Colonic mucosa (tissue), 4 donors: ENCODE data around the gene CASP10. TPM values are rescaled to one million over a fixed set of nuclear protein-coding genes. Genes with fewer than 3 reads are reported as not detected.

Experiments
- DNase-seq: peaks from one replicate; pipeline ENCODE4 v3.0.0-alpha.2; 2020
- H3K27ac ChIP-seq: fragments of 200-600 bp; one replicate; pipeline ENCODE4 v1.8.0; 2021
- H3K27me3 ChIP-seq: fragments of 200-600 bp; one replicate; pipeline ENCODE4 v1.8.0; 2021
- H3K36me3 ChIP-seq: fragments of 200-600 bp; one replicate; pipeline ENCODE4 v1.8.0; 2021
- H3K4me1 ChIP-seq: fragments of 200-600 bp; one replicate; pipeline ENCODE4 v1.8.0; 2021; ENCODE audit warnings: mild to moderate bottlenecking
- H3K4me3 ChIP-seq: fragments of 200-600 bp; one replicate; pipeline ENCODE4 v1.8.0; 2021
- H3K9ac ChIP-seq, 2 donors: one replicate each; pipeline ENCODE4 v1.7.0; 2013; ENCODE audit warnings: control low read depth in 2 of 2, low read depth in 2 of 2, low read length in 2 of 2
- H3K9me3 ChIP-seq: fragments of 200-600 bp; one replicate; pipeline ENCODE4 v1.8.0; 2021
- CTCF ChIP-seq: fragments of 200-600 bp; IDR thresholded peaks from one replicate; pipeline ENCODE4 v1.8.0; 2022; ENCODE audit warnings: antibody characterized with exemption, mild to moderate bottlenecking
- intact Hi-C: fragments of 100-400 bp; cut with DNase I; formaldehyde crosslinking; loops from one replicate; pipeline ENCODE4 v1.14.1; 2022
- total RNA-seq, 2 donors: library from RNA; stranded (reverse); fragmentation: NEBNext Ultra II Directional in 1 of 2; extraction: Animal tissue kit (Norgen Biotek cat#: 25700) in 1 of 2; gene quantifications; one replicate each; pipeline ENCODE4 v1.2.1, GENCODE V29; 2021
- donor health status: healthy.
- donor health status: DM: no; HTN: no; CAD: no.
- donor health status: DM: no; HTN: no; CAD: no.

CASP10 gene
- total RNA-seq, 2 donors from 2014 or later: 28.0 to 52.3 TPM

- no peak overlapping the region for H3K9ac ChIP-seq
- intact Hi-C loops: no loop called here
- H3K27me3 ChIP-seq: no peaks in the 10 kb centered on the region
- H3K36me3 ChIP-seq: peaks cover 4% of the 10 kb centered on the region
- no peak for TF ChIP-seq CTCF
- H3K4me1 ChIP-seq: no peaks in the 10 kb centered on the region
- H3K9me3 ChIP-seq: no peaks in the 10 kb centered on the region
- DNase-seq: no peak
- no peak overlapping the region for H3K4me3 ChIP-seq
- H3K27ac ChIP-seq: no peak overlapping the region
These were observed 34.0 kb downstream of the CASP10 start for GRCh38 chr2:201216918-201217317.

- H3K9ac ChIP-seq: no peak overlapping the region
- peaks cover 4% of the 10 kb centered on the region for H3K36me3 ChIP-seq
- no peaks in the 10 kb centered on the region for H3K4me1 ChIP-seq
- H3K27ac ChIP-seq: peak overlapping the region; percentile 82
- no peaks in the 10 kb centered on the region for H3K9me3 ChIP-seq
- H3K4me3 ChIP-seq: no peak overlapping the region
- H3K27me3 ChIP-seq: no peaks in the 10 kb centered on the region
- TF ChIP-seq CTCF: no peak
- intact Hi-C loops: no loop called here
- peak; percentile 62 for DNase-seq
These were observed 35.8 kb downstream of the CASP10 start for GRCh38 chr2:201218780-201219179.

DNA sequence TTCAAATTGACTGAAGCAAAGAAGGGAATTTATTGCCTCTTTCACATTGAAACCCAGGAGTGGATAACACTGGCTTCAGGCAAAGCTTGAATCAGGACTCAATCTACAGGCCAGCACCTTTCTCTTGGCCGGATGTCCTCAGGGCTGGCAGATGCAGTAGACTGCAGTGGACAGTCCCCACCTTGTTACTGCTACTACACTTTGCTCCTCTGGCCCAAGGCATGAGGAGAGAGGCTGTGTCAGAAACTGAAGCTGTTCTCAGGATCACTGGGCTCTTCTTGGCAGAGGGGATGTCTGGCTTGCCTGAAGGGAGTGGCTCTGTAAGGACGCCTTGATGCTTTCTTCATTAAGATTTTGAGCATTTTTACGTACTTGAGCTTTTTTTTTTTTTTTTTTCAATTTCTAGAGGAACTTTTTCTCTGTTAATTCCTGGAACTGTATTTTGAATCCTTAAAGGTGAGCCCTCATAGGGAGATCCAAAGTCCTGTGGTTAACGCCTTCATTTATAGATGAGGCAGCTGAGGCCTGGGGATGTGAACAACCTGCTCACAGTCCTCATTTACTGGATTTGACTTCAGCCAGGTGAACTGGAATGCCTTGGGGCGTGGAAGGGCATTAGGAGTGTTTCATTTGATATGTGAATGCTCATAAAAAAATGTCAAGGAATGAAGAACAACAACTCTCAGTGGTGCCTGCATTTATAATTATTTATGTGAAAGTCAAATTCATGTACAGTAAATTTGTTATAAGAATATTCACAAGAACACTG, 36.6 kb downstream of the CASP10 start:
- H3K4me1 ChIP-seq: no peaks in the 10 kb centered on the region
- peak overlapping the region; percentile 82 for H3K27ac ChIP-seq
- H3K4me3 ChIP-seq: no peak overlapping the region
- no peaks in the 10 kb centered on the region for H3K9me3 ChIP-seq
- intact Hi-C loops: no loop called here
- H3K27me3 ChIP-seq: no peaks in the 10 kb centered on the region
- peaks cover 4% of the 10 kb centered on the region for H3K36me3 ChIP-seq
- peak; percentile 76 for DNase-seq
- TF ChIP-seq CTCF: no peak
- H3K9ac ChIP-seq: peak overlapping the region in 1 of 2 donors; percentile 59

- Histone ChIP-seq H3K9ac (peak overlapping the region in 1 of 2 donors; percentile 59), H3K27ac (peak overlapping the region; percentile 82), H3K4me1 (no peaks in the 10 kb centered on the region), H3K36me3 (peaks cover 4% of the 10 kb centered on the region), H3K4me3 (no peak overlapping the region), H3K9me3 (no peaks in the 10 kb centered on the region), H3K27me3 (no peaks in the 10 kb centered on the region)
- intact Hi-C loops: no loop called here
- TF ChIP-seq CTCF: no peak
- DNase-seq: peak; percentile 72
These were observed 37.2 kb downstream of the CASP10 start for GRCh38 chr2:201220102-201220570.

DNA sequence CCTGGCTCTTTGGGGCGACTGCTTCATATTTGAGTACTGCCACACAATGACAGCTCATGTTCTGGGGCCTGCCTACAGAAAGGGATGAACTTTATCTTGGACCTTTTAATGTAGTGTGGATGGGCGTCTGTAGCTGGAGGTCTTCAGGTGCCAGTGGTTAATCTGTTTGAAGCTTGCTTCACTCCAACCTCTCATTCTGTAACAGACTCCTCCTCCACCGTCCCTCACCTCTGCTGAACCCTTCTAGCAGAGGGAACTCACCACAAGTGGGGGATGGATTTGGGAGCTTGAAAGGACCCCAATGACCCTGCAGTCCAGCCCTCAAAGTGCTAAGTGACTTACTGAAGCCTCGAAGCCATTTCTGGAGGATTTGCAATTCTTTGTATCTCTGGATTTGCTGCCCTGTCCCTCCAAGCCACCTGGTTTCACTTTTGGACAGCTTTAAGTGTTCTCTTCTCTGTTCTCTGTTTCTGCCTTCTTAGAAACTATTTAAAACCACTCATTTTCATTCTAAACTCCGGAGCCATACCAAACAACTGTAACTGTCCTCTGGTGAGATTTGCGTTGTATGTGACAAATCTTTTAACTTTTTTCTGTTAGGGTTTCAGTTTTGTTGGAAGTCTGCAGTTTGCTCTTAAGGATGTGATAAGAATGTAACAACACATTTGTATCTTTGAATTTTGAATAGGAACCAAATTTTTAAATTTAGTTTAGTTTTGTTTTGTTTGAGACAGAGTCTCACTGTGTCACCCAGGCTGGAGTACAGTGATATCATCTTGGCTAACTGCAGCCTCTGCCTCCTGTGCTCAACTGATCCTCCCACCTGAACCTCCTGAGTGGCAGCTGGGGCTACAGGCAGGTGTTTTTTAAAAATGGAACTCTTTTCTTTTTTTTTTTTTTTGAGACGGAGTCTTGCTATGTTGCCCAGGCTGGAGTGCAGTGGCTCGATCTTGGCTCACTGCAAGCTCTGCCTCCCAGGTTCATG, 40.4 kb downstream of the CASP10 start:
- H3K36me3 ChIP-seq: peaks cover 1% of the 10 kb centered on the region
- no peak overlapping the region for H3K27ac ChIP-seq
- no peaks in the 10 kb centered on the region for H3K27me3 ChIP-seq
- TF ChIP-seq CTCF: no peak
- DNase-seq: no peak
- intact Hi-C loops: no loop called here
- H3K9ac ChIP-seq: no peak overlapping the region
- H3K4me3 ChIP-seq: no peak overlapping the region
- H3K9me3 ChIP-seq: no peaks in the 10 kb centered on the region
- peaks cover 1% of the 10 kb centered on the region for H3K4me1 ChIP-seq
